NCI-H1048 (cell line): ENCODE data around the gene C1QB.
"Not testable (repeated sequence)": the region's sequence is repeated elsewhere in the genome, so short reads cannot be mapped to it uniquely, and the experiment has no call there.

Experiments used
- DNase-seq: peaks from one replicate; lab custom pipeline; 2025; lab: John Stamatoyannopoulos, UW

C1QB gene

GRCh38 chr1:22662986-22663408 is 10.0 kb downstream of the C1QB start:
- DNase-seq, result no peak

DNA sequence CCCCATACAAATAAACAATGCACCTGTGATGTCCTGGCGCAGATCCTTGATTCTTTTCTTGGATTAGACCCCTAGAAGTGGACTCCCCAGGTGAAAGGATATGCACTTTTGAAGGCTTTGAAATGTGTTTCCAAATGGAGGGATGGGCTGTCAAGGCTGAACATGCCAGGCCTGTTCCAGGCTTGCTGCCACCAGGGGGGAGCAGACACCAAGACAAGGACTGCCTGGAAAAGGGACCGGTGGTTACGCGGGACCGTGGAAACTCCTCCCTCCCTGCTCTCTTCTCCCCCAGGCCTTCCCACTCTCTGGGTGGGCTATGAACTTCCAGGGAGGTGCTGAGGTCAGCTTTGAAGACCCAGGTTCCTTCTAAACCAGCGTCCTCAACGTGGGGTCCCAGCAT is 12.7 kb downstream of the C1QB start:
- no peak for DNase-seq

- no peak for DNase-seq
These were observed 13.4 kb downstream of the C1QB start for GRCh38 chr1:22666412-22666811.

- DNase-seq, result not testable (repeated sequence)
These were observed 15.8 kb downstream of the C1QB start for GRCh38 chr1:22668840-22669239.

DNA sequence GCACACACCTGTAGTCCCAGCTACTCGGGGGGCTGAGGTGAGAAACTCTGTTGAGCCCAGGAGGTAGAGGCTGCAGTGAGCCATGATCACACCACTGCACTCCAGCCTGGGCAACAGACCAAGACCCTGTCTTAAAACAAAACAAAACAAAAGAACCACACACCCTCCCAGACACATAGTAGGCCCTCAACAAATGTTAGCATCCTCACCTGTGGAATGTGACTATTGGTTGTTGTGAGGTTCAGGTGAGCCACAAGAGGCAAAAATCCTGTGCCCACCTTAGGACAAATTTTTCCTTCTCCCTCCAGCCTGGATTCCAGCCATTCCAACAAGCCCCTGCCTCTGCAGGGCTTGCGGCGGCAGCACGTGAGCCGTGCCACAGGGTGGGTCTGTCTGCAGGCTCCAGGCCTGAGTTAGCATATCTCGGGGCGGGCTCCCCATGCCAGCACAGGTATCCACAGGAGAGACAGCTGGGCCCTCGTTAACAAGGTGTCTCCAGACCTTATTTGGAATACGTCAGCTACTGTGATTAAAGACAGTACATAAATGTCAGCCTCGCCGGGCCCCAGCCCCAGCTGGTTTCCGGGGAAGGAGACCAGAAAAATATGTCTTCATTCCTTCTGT is 17.4 kb downstream of the C1QB start:
- DNase-seq, result no peak

DNA sequence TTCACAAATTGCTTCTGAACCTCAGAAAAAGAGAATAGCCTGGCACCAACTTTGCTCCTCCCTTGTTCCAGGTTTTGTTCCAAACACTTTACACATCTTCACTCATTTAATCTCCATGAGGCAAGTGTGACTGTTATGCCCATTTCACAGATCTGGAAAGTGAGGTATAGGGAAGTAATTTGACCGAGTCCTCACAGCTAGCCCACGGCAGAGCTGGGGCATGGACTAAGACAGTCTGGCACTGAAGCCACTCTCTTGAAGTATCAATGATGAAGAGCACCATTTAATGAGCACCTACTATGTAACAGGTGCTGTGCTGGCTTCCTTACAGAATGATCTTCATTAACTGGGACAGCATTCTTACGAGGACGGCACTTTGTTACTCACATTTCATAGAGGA is 19.0 kb downstream of the C1QB start:
- DNase-seq, result no peak

GRCh38 chr1:22673486-22674409 is 20.7 kb downstream of the C1QB start:
- no peak for DNase-seq

GRCh38 chr1:22674410-22674749 is 21.3 kb downstream of the C1QB start:
- DNase-seq, result no peak

DNA sequence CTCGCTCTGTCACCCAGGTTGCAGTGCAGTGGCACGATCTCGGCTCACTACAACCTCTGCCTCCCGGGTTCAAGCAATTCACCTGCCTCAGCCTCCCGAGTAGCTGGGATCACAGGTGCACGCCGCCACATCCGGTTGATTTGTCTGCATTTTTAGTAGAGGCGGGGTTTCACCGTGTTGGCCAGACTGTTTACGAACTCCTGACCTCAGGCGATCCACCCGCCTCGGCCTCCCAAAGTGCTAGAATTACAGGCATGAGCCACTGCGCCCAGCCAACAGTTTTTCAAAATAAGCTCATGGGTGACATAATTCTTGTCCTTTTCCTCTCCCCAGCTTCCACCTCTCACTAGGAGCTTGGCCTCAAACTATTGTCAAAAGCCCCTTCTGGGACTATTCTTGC is 23.1 kb downstream of the C1QB start:
- DNase-seq, result not testable (repeated sequence)

- DNase-seq, result no peak
These were observed 24.0 kb downstream of the C1QB start for GRCh38 chr1:22676916-22677583.

- no peak for DNase-seq
These were observed 25.2 kb downstream of the C1QB start for GRCh38 chr1:22677931-22678896.

- no peak for DNase-seq
These were observed 27.7 kb downstream of the C1QB start for GRCh38 chr1:22680726-22681125.

- DNase-seq, result no peak
These were observed 28.7 kb downstream of the C1QB start for GRCh38 chr1:22681556-22682276.

- DNase-seq, result no peak
These were observed 30.5 kb downstream of the C1QB start for GRCh38 chr1:22683547-22683946.

- no peak for DNase-seq
These were observed 32.6 kb downstream of the C1QB start for GRCh38 chr1:22685591-22686059.

DNA sequence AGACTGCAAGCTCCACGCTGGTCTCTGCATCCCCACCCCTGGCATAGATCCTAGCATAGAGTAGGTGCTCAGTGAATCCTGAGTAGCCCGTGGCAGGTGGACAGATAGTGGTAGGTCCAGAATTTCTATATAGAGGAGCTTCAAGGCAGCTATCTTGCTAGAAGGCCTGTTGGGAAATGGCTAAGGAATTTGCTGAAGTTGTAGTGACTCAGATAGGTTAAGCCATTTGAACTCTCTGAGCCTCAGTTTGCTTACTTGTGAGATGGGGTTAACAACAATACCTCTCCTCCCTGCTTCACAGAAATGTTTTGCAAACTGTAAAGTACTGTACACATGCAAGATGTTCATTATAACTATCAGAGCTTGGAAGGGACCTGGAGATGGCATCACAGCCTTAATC is 34.2 kb downstream of the C1QB start:
- DNase-seq, result no peak

- DNase-seq, result no peak
These were observed 35.4 kb downstream of the C1QB start for GRCh38 chr1:22688466-22688865.

DNA sequence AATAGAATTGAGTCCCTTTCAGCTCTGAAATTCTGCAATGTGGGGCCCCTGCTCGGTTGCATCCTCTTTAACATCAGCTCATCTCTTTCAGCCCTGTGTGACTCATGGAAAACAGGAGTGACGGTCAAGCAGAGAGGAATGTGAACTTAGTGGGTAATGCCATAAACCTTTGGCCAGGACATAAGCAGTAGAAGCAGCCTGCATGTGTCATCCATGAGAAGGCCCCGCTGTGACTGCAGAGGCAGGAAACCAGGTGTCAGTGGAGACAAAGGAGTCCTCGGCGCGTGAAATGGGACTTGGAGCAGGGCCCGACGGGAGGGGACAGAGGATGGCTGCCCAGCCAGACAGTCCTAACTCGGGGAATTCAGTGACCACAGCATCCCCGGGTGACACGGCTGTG is 36.5 kb downstream of the C1QB start:
- no peak for DNase-seq

- no peak for DNase-seq
These were observed 38.2 kb downstream of the C1QB start for GRCh38 chr1:22691031-22691753.

GRCh38 chr1:22694172-22694571 is 41.1 kb downstream of the C1QB start:
- no peak for DNase-seq
